ENCODE data around the gene KRT34. TPM values are rescaled to one million over a fixed set of nuclear protein-coding genes. Genes with fewer than 3 reads are reported as not detected.
"Not testable (repeated sequence)": the region's sequence is repeated elsewhere in the genome, so short reads cannot be mapped to it uniquely, and the experiment has no call there.

KRT34 gene
- polyA plus RNA-seq, 1 of the 3 experiments (the other 2 are of a cell fraction), result 0.08 TPM

GRCh38 chr17:41428591-41429291 is 46.6 kb upstream of the KRT34 start:
- Histone ChIP-seq H3K9ac (no peak overlapping the region), H3K4me1 (ENCODE audit: control insufficient read depth in 1 of 2, insufficient read depth in 2 of 2, low read depth in 1 of 2, low read length in 1 of 2) (no peaks in the 10 kb centered on the region), H3K4me2 (no peak overlapping the region), H3K36me3 (replicated peaks in 1 of 2; ENCODE audit: control insufficient read depth in 1 of 2, insufficient read depth in 2 of 2, low read length in 1 of 2) (no peaks in the 10 kb centered on the region), H3K79me2 (ENCODE audit: insufficient read depth) (no peaks in the 10 kb centered on the region), H3F3A (replicated peaks; ENCODE audit: insufficient read depth) (no peaks in the 10 kb centered on the region), H3K9me2 (no peaks in the 10 kb centered on the region), H3K27me3 (ENCODE audit: insufficient read depth) (no peaks in the 10 kb centered on the region), H4K20me1 (ENCODE audit: insufficient read depth) (no peaks in the 10 kb centered on the region), H3K9me3 (no peaks in the 10 kb centered on the region), H3K27ac (ENCODE audit: low read depth in 2 of 2, low read length in 1 of 2) (no peak overlapping the region), H2AFZ (ENCODE audit: low read depth) (no peak overlapping the region), H3K4me3 (ENCODE audit: low read depth in 2 of 2, low read length in 1 of 2) (no peak overlapping the region)
- TF ChIP-seq FOSL2 (IDR thresholded peaks at IDR 0.05; ENCODE audit: borderline replicate concordance, low read depth) (0 out of 2 replicates have a peak, but pooled peaks have one; percentile 8), EP300 (IDR thresholded peaks at IDR 0.05; ENCODE audit: borderline replicate concordance in 1 of 2, low read depth in 1 of 2, low read length in 1 of 2) (no peak), POLR2AphosphoS5 (IDR thresholded peaks at IDR 0.05; ENCODE audit: low read depth, low read length) (no peak)
- 56% methylated on average over 4 of the region's 4 CpGs for WGBS (ENCODE audit: low lambda C conversion rate)
- ChIA-PET CTCF (no interaction called here), POLR2A (no interaction called here)
- no peak for DNase-seq

- Histone ChIP-seq H3K4me1 (ENCODE audit: control insufficient read depth in 1 of 2, insufficient read depth in 2 of 2, low read depth in 1 of 2, low read length in 1 of 2) (peaks cover 0 to 22% of the 10 kb centered on the region in 2 experiments; a peak in 2 of 4 replicates), H2AFZ (ENCODE audit: low read depth) (no peak within 1 kb of the TSS), H3K9me2 (no peaks in the 10 kb centered on the region), H3K79me2 (ENCODE audit: insufficient read depth) (no peaks in the 10 kb centered on the region), H3K27me3 (ENCODE audit: insufficient read depth) (no peaks in the 10 kb centered on the region), H3K36me3 (replicated peaks in 1 of 2; ENCODE audit: control insufficient read depth in 1 of 2, insufficient read depth in 2 of 2, low read length in 1 of 2) (no peaks in the 10 kb centered on the region), H3F3A (replicated peaks; ENCODE audit: insufficient read depth) (peaks cover 4% of the 10 kb centered on the region), H3K9me3 (no peaks in the 10 kb centered on the region), H3K9ac (no peak within 1 kb of the TSS), H3K27ac (ENCODE audit: low read depth in 2 of 2, low read length in 1 of 2) (no peak within 1 kb of the TSS), H3K4me3 (ENCODE audit: low read depth in 2 of 2, low read length in 1 of 2) (no peak within 1 kb of the TSS), H3K4me2 (no peak within 1 kb of the TSS), H4K20me1 (ENCODE audit: insufficient read depth) (no peaks in the 10 kb centered on the region)
- ChIA-PET POLR2A (no interaction called here), CTCF (interaction anchor here (0.9 kb wide), 1 partner anchor 124 kb away, joined by 3 read pairs; no protein-coding TSS in a partner anchor)
- TF ChIP-seq MEF2A (IDR thresholded peaks at IDR 0.05; ENCODE audit: borderline replicate concordance, low read depth) (no peak), SIN3A (IDR thresholded peaks at IDR 0.05; ENCODE audit: borderline replicate concordance, low read depth, low read length) (no peak), FOXM1 (IDR thresholded peaks at IDR 0.05; ENCODE audit: low read depth) (no peak), RXRA (IDR thresholded peaks at IDR 0.05; ENCODE audit: borderline replicate concordance, low read depth) (no peak), IRF3 (IDR thresholded peaks at IDR 0.05; ENCODE audit: low read depth, low read length) (no peak), TAF1 (IDR thresholded peaks at IDR 0.05; ENCODE audit: borderline replicate concordance, low read depth, low read length) (no peak), MXI1 (IDR thresholded peaks at IDR 0.05; ENCODE audit: low read depth, low read length) (no peak), FOXJ3 (CRISPR knock-in tag; IDR thresholded peaks at IDR 0.05) (no peak)
- no peak for DNase-seq
- WGBS (ENCODE audit: low lambda C conversion rate), result 32% methylated on average over 8 of the region's 13 CpGs
These were observed 42.1 kb upstream of the KRT34 start, which contains the start of gene KRT37 for GRCh38 chr17:41424111-41424635. TSS of gene KRT37 (minus strand) at chr17:41424585. CDS start at chr17:41424523, 62 bp downstream.

GRCh38 chr17:41422586-41422985 is 40.5 kb upstream of the KRT34 start:
- H3F3A ChIP-seq (replicated peaks; ENCODE audit: insufficient read depth); H3K4me2 ChIP-seq; H4K20me1 ChIP-seq (ENCODE audit: insufficient read depth); H2AFZ ChIP-seq (ENCODE audit: low read depth); H3K27me3 ChIP-seq (ENCODE audit: insufficient read depth); H3K36me3 ChIP-seq (replicated peaks in 1 of 2; ENCODE audit: control insufficient read depth in 1 of 2, insufficient read depth in 2 of 2, low read length in 1 of 2); POLR2A ChIA-PET; H3K9ac ChIP-seq; H3K27ac ChIP-seq (ENCODE audit: low read depth in 2 of 2, low read length in 1 of 2); DNase-seq; H3K79me2 ChIP-seq (ENCODE audit: insufficient read depth); CTCF ChIA-PET; H3K9me2 ChIP-seq; H3K9me3 ChIP-seq; H3K4me3 ChIP-seq (ENCODE audit: low read depth in 2 of 2, low read length in 1 of 2): not testable (repeated sequence)
- 78% methylated on average over 9 of the region's 11 CpGs for WGBS (ENCODE audit: low lambda C conversion rate)
- H3K4me1 ChIP-seq (ENCODE audit: control insufficient read depth in 1 of 2, insufficient read depth in 2 of 2, low read depth in 1 of 2, low read length in 1 of 2), result peaks cover 0 to 27% of the 10 kb centered on the region in 2 experiments; a peak in 2 of 4 replicates
